ENCODE results near the gene HAS3.
"Not testable (repeated sequence)": the region's sequence is repeated elsewhere in the genome, so short reads cannot be mapped to it uniquely, and the experiment has no call there.

The HAS3 gene

DNA sequence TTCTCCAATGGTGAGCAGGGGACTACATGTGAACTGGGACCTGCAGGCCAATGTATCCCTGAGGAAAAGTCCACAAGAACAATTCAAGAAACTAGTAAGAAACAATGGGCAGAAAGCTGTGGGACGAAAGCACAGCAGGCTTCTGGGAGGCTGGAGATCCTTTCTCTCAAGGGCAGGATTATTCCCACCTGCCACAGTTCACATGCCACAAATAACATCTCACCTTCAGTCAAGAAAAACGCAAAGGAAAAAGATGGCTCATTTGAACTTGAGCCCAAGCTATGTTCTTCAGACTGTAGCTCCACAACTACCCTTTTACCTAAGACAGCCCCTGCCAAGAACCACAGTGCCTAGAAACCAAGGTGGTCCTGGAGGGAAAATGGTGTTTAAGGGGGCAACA is 13.0 kb downstream of the HAS3 start:
- no peak for DNase-seq

DNA sequence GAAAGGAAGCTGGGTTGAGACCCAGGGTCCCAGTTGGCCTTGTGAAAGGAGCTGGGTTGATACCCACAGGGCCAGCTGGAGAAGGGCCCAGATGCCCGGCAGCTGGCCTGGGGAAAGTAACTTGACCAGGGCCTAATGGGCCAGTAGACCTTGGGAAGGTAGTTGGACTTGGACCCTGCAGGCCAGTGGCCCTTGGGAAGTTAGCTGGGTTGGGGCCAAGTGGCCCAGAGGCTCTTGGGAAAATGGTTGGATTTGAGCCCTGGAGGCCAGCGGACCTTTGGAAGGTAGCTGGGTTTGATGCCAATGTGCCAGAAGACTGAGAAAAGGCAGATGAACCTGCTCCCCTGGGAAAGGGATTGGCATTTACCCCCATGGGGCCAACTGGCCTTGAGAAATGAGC is 13.5 kb downstream of the HAS3 start:
- no peak for DNase-seq

GRCh38 chr16:69119536-69119935 is 14.1 kb downstream of the HAS3 start:
- DNase-seq: no peak

GRCh38 chr16:69120096-69120664 is 14.7 kb downstream of the HAS3 start:
- no peak for DNase-seq

- peak; percentile 60 to 63 for DNase-seq
Measured at GRCh38 chr16:69123910-69124309, 18.5 kb downstream of the HAS3 start.

GRCh38 chr16:69124406-69124805 is 19.0 kb downstream of the HAS3 start:
- not testable (repeated sequence) for DNase-seq

DNA sequence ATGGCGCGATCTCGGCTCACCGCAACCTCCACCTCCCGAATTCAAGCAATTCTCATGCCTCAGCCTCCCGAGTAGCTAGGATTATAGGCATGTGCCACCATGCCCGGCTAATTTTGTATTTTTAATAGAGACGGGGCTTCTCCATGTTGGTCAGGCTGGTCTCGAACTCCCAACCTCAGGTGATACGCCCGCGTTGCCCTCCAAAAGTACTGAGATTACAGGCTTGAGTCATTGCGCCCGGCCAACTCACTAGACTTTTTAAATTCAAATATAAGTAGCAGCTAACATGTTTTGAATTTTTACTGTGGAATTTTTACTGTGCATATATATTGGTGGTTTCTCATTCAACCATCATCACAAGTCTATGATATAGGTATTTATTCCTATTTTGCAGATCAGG is 19.5 kb downstream of the HAS3 start:
- DNase-seq: not testable (repeated sequence)

DNA sequence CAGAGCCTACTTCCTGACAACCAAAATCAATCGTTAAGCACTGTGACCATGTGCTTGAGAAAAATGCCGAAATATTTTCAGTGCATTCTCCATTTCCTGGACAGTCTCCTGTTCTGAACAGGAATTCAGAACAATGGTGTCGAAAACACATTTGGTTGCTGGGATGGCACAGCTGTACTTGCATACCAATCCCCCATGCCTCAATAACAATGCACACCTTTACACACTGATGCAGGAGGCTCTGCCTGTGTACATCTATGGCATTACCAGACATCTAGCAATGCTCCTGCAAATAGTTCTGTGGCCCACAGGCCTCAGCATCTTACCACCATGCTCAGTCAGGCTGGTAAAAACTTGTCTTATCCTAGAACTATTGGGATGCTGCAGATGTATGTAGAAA is 20.8 kb downstream of the HAS3 start:
- DNase-seq: no peak

DNA sequence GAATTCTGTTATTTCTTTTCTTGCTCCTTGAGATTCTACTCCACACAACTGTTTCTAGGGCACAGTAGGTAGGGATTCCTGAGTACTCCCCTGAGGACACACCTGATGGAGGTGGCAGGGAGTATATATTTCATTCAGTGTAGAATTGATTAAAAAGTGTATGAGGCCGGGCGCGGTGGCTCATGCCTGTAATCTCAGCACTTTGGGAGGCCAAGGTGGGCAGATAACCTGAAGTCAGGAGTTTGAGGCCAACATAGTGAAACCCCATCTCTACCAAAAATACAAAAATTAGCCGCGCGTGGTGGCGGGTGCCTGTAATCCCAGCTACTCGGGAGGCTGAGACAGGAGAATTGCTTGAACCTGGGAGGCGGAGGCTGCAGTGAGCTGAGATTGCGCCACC is 21.3 kb downstream of the HAS3 start:
- not testable (repeated sequence) for DNase-seq

- no peak for DNase-seq
Measured at GRCh38 chr16:69127966-69128510, 22.6 kb downstream of the HAS3 start.

- DNase-seq: no peak
Measured at GRCh38 chr16:69130461-69130860, 25.0 kb downstream of the HAS3 start.

GRCh38 chr16:69131167-69131838 is 25.9 kb downstream of the HAS3 start:
- DNase-seq: no peak

GRCh38 chr16:69131839-69132423 is 26.5 kb downstream of the HAS3 start:
- DNase-seq: peak; percentile 71 to 77

GRCh38 chr16:69132424-69133252 is 27.2 kb downstream of the HAS3 start, which contains the start of the genes CHTF8 and UTP4:
CHTF8 (minus strand) TSS chr16:69132588; CDS start chr16:69121458, 11,130 bp downstream.
UTP4 (plus strand) TSS chr16:69132649; CDS start chr16:69133460, 811 bp downstream.
- peak; percentile 82 to 86 for DNase-seq

DNA sequence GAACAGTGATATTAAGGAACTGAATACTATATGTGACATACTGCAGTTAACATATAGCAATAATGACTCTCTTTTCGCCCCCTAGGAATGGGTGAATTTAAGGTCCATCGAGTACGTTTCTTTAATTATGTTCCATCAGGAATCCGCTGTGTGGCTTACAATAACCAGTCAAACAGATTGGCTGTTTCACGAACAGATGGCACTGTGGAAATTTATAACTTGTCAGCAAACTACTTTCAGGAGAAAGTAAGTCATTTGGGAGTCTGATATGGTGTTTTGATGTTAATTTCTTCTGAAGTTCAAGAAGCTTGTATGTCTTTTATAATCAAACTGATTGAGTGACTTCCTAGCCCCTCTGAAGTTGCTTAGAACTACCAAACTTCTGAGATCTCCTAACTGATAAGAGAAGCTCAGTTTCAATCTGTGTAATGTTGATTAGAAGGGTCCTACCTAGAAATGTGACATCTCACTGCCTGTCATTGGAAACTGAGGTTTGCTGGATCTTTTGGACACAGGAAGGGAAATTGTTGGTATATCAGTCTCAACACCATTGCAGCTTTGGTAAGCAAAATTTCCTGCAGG is 28.0 kb downstream of the HAS3 start:
- no peak for DNase-seq

GRCh38 chr16:69138608-69139007 is 33.2 kb downstream of the HAS3 start:
- no peak for DNase-seq

DNA sequence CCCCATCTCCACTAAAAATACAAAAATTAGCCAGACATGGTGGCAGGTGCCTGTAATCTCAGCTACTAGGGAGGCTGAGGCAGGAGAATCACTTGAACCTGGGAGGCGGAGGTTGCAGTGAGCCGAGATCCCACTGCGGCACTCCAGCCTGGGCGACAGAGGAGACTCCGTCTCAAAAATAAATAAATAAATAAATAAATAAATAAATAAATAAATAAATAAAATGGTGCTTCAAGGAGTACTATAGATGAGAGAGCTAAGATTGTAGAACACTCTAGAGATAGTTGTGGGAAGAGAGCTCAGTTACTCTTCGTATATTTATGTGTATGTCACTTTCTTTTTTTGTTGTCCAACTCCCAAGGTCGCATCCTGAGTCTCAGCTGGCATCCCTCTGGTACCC is 34.0 kb downstream of the HAS3 start:
- DNase-seq: not testable (repeated sequence)

DNA sequence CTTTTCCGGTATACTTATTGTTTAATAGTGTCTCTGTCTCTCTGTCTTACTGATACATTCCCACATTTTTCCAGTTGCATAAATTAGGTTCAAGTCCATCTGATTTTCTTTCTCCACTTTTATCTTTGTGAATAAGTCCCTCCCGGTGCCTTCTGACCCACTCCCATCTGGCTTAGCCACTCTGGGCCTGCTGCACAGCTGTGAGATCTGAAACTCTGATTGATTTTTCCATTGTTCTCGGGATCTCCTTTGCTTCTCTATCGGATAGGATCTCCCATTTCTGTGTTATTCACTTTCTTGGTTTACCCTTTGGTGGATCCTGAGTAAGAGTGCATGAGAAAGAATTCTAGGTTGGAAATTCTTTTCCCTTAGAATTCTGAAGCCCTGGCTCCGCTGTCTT is 35.6 kb downstream of the HAS3 start:
- no peak for DNase-seq

- DNase-seq: no peak
Measured at GRCh38 chr16:69141936-69142335, 36.5 kb downstream of the HAS3 start.

DNA sequence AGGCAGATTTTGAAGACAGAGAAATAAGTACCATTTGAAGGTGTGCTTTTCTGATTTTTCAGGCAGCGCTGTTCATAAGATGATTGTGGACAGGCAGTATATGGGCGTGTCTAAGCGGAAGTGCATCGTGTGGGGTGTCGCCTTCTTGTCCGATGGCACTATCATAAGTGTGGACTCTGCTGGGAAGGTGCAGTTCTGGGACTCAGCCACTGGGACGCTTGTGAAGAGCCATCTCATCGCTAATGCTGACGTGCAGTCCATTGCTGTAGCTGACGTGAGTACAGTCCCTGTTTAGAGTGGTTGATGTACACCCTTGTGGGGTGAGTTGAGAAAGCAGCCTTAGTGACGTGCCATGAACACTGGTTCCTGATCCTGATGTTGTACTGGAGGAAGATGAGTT is 37.7 kb downstream of the HAS3 start:
- DNase-seq: no peak

DNA sequence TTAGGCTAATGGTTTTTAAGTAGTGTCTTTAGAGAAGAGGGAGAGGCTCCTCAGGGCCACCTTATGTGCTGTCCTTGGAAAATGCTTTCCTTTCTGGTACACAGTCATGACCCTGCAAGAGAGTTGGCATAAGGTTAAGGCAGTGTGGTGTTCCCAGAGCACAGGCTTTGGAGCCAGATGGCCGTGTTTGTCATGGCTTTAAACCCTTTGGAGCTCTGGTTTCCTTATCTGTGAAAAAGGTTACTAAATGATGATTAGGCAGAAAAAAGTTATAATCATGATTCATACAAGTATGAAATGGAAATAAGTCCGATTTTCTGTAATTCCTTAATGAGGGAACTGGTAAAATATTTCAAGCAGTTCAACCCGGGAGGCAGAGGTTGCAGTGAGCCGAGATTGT is 40.2 kb downstream of the HAS3 start:
- no peak for DNase-seq

- DNase-seq: not testable (repeated sequence)
Measured at GRCh38 chr16:69149621-69150020, 44.2 kb downstream of the HAS3 start.

Data from activated CD4-positive, alpha-beta T cell treated with anti-CD3 and anti-CD28 coated beads, Interleukin-2, amount 50 U/mL, for 4 hours (primary cell).